ENCODE measurements around the gene PAPSS1. TPM values are rescaled to one million over a fixed set of nuclear protein-coding genes. Genes with fewer than 3 reads are reported as not detected.

The PAPSS1 gene
- total RNA-seq, 6 experiments from 2014 or later = 3.7 to 7.6 (median 6.8) TPM

GRCh38 chr4:107709916-107710315, 10.1 kb downstream of the PAPSS1 start:
- DNase-seq (no peak), ATAC-seq (peak in 2 of 4 donors; percentile 34 to 67)
- WGBS (ENCODE audit: insufficient coverage, low coverage, low lambda C conversion rate, missing lambda C conversion rate) = 73% methylated on average over 1 of the region's 1 CpG
- TF ChIP-seq, protein P1, sequence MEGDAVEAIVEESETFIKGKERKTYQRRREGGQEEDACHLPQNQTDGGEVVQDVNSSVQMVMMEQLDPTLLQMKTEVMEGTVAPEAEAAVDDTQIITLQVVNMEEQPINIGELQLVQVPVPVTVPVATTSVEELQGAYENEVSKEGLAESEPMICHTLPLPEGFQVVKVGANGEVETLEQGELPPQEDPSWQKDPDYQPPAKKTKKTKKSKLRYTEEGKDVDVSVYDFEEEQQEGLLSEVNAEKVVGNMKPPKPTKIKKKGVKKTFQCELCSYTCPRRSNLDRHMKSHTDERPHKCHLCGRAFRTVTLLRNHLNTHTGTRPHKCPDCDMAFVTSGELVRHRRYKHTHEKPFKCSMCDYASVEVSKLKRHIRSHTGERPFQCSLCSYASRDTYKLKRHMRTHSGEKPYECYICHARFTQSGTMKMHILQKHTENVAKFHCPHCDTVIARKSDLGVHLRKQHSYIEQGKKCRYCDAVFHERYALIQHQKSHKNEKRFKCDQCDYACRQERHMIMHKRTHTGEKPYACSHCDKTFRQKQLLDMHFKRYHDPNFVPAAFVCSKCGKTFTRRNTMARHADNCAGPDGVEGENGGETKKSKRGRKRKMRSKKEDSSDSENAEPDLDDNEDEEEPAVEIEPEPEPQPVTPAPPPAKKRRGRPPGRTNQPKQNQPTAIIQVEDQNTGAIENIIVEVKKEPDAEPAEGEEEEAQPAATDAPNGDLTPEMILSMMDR (IDR thresholded peaks at IDR 0.05) = no peak
- TF ChIP-seq POLR2A (IDR thresholded peaks at IDR 0.05) = no peak
- Histone ChIP-seq H3K27me3 (no peaks in the 10 kb centered on the region), H3K4me1 (no peaks in the 10 kb centered on the region), H3K36me3 (no peaks in the 10 kb centered on the region), H3K27ac (no peak overlapping the region), H3K9me3 (no peaks in the 10 kb centered on the region), H3K4me3 (no peak overlapping the region)
- intact Hi-C loops (cut with DNase I) = no loop called here

GRCh38 chr4:107708225-107708624, 11.8 kb downstream of the PAPSS1 start:
- Histone ChIP-seq H3K36me3 (no peaks in the 10 kb centered on the region), H3K4me3 (no peak overlapping the region), H3K4me1 (no peaks in the 10 kb centered on the region), H3K27me3 (no peaks in the 10 kb centered on the region), H3K9me3 (no peaks in the 10 kb centered on the region), H3K27ac (no peak overlapping the region)
- TF ChIP-seq POLR2A (IDR thresholded peaks at IDR 0.05) = no peak
- TF ChIP-seq, protein P1 (IDR thresholded peaks at IDR 0.05) = no peak
- ATAC-seq (no peak), DNase-seq (no peak)
- intact Hi-C loops (cut with DNase I) = no loop called here

- Histone ChIP-seq H3K9me3 (no peaks in the 10 kb centered on the region), H3K4me1 (no peaks in the 10 kb centered on the region), H3K27ac (no peak overlapping the region), H3K36me3 (no peaks in the 10 kb centered on the region), H3K4me3 (no peak overlapping the region), H3K27me3 (no peaks in the 10 kb centered on the region)
- ATAC-seq (no peak), DNase-seq (no peak)
- intact Hi-C loops (cut with DNase I) = no loop called here
- TF ChIP-seq, protein P1 (IDR thresholded peaks at IDR 0.05) = no peak
- TF ChIP-seq POLR2A (IDR thresholded peaks at IDR 0.05) = no peak
- WGBS (ENCODE audit: insufficient coverage, low coverage, low lambda C conversion rate, missing lambda C conversion rate) = 100% methylated on average over 1 of the region's 1 CpG
These were observed 14.1 kb downstream of the PAPSS1 start for GRCh38 chr4:107705742-107706556.

DNA sequence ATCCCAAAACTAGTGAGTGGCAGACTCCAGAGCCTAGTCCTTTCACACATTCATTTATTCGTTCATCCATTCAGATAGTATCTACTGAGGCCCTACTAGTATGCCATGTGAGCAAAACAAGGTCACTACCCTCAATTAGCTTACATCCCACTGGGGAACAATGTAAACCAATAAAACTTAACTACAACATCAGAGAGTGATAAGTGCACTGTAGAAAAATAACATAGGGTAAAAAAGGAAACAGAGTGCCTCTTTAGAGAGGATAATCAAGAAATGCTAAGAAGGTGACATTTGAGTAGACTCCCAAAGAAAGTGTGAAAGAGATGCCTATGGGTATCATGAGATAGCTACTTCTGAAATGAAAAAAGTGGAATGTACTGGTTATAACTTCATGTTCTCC, 18.5 kb downstream of the PAPSS1 start:
- Histone ChIP-seq H3K4me3 (no peak overlapping the region), H3K27me3 (no peaks in the 10 kb centered on the region), H3K9me3 (no peaks in the 10 kb centered on the region), H3K36me3 (peaks cover 0 to 5% (median 0%) of the 10 kb centered on the region in 4 donors), H3K27ac (no peak overlapping the region), H3K4me1 (no peaks in the 10 kb centered on the region)
- TF ChIP-seq, protein P1 (IDR thresholded peaks at IDR 0.05) = no peak
- TF ChIP-seq POLR2A (IDR thresholded peaks at IDR 0.05) = no peak
- WGBS (ENCODE audit: insufficient coverage, low coverage, low lambda C conversion rate, missing lambda C conversion rate) = 100% methylated on average over 1 of the region's 1 CpG
- intact Hi-C loops (cut with DNase I) = no loop called here
- ATAC-seq = no peak
- no peak for DNase-seq

Data from right lobe of liver (tissue), 6 donors.